ENCODE data around the gene ZSCAN23.
A peak's percentile ranks its signal among the peaks of the same experiment; 100 is the strongest.
"Not testable (repeated sequence)": the region's sequence is repeated elsewhere in the genome, so short reads cannot be mapped to it uniquely, and the experiment has no call there.

Gene ZSCAN23

DNA sequence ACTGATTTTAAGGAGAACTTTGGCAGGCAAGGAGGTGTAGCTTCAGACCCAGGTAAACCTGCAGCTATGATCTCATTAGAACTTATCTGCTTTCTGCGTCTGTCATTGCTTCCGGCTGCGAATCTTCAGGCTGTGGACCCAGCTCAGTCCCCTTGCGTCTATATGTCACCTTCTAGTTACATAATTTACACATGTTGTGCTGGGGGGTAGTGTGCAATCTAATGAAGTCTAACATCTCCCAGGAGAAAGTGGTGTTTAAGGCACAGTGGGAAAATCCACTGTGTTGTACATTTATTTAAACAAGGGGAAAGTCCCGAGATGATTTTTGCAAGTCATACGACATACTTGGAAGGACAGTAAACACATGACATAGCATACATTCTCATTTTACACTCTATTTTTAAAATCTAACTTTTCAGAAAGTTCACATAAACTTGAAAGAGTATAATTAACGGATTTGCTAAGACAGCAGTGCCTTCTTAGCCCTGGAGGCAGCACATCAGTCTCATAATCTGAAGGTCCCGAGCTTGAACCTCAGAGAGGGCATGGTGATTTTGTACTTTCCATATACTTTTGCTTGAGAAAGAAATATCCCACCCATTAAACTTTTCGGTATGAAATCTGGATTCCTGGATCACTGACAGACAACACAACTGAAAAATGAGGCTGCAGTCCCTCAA is 37.1 kb upstream of the ZSCAN23 start:
- TF ChIP-seq Cebpa-rat (IDR thresholded peaks at IDR 0.05), result no peak
- Histone ChIP-seq H3K9ac (no peak overlapping the region), H3K27me3 (no peaks in the 10 kb centered on the region; a peak in 2 of 22 replicates), H3K4me2 (no peak overlapping the region), H3K4me1 (no peaks in the 10 kb centered on the region), H3K9me3 (replicated peaks in 1 of 11) (peaks cover 0 to 5% (median 0%) of the 10 kb centered on the region in 11 experiments; a peak in 1 of 22 replicates), H3K36me3 (no peaks in the 10 kb centered on the region), H4K20me1 (no peaks in the 10 kb centered on the region), H3K4me3 (no peak overlapping the region), H3K27ac (no peak overlapping the region)

DNA sequence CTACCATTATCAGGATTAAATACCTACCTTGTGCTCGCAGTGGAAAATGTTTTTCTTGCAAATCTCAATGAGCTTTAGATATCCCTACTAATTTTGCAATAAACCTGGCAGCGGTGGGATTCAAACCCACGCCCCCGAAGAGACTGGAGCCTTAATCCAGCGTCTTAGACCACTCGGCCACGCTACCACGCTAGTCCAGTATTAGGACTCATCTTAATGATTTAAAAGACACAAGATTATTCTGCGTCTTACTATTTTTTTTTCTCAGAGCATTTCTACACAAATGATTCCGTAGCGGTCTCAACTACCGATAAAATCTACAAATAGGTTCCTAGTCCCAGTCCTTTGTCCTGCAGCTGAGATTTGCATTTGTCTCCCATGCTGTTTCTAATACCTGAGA is 35.2 kb upstream of the ZSCAN23 start:
- no peaks in the 10 kb centered on the region for H4K20me1 ChIP-seq
- no peaks in the 10 kb centered on the region; a peak in 1 of 22 replicates for H3K9me3 ChIP-seq (replicated peaks in 1 of 11)
- H3K36me3 ChIP-seq, result no peaks in the 10 kb centered on the region
- H3K27me3 ChIP-seq, result no peaks in the 10 kb centered on the region; a peak in 2 of 22 replicates
- no peak overlapping the region for H3K4me3 ChIP-seq
- H3K27ac ChIP-seq, result no peak overlapping the region
- H3K4me2 ChIP-seq, result no peak overlapping the region
- H3K9ac ChIP-seq, result no peak overlapping the region
- H3K4me1 ChIP-seq, result no peaks in the 10 kb centered on the region
- TF ChIP-seq Cebpa-rat (IDR thresholded peaks at IDR 0.05), result no peak

DNA sequence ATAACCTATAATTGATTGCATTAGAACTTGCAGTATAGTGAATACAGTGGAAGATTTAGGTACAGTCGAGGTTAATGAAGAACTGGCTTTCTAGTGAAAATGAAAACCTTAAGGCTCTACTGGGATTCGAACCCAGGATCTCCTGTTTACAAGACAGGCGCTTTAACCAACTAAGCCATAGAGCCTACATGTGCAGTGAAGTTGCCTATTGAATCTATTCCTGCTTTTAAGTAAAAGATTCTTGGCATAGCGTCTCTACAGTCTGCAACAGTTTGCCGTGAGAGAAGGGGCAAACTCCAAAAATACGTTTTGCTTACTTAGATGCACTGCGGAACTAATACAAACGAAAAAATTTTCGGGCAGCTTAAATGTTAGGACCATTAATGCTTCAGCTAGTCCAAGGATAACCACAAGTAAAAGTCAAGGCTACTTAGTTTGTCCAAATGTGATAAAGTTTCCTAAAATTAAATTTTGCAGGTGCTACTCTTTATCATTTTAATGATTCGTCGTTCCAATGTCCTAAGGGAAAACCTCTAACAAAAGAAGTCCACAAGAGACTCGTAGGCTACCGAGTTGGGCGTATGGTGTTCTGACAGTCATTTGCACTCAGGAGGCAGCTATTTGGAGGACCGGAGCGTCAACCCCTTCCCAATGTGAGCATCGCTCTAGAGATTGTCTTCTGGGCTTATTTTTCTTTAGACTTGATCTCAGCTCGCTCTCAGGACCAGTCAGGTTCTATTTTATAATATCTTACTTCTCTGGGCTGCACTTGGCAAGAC is 31.3 kb upstream of the ZSCAN23 start:
- Histone ChIP-seq H3K27ac (no peak overlapping the region), H3K9me3 (replicated peaks in 1 of 11) (peaks cover 2 to 8% (median 3%) of the 10 kb centered on the region in 11 experiments; a peak in 18 of 22 replicates), H3K36me3 (no peaks in the 10 kb centered on the region), H3K27me3 (no peaks in the 10 kb centered on the region), H4K20me1 (no peaks in the 10 kb centered on the region), H3K4me3 (no peak overlapping the region), H3K4me2 (no peak overlapping the region), H3K9ac (no peak overlapping the region), H3K4me1 (no peaks in the 10 kb centered on the region)
- no peak for TF ChIP-seq Cebpa-rat (IDR thresholded peaks at IDR 0.05)

DNA sequence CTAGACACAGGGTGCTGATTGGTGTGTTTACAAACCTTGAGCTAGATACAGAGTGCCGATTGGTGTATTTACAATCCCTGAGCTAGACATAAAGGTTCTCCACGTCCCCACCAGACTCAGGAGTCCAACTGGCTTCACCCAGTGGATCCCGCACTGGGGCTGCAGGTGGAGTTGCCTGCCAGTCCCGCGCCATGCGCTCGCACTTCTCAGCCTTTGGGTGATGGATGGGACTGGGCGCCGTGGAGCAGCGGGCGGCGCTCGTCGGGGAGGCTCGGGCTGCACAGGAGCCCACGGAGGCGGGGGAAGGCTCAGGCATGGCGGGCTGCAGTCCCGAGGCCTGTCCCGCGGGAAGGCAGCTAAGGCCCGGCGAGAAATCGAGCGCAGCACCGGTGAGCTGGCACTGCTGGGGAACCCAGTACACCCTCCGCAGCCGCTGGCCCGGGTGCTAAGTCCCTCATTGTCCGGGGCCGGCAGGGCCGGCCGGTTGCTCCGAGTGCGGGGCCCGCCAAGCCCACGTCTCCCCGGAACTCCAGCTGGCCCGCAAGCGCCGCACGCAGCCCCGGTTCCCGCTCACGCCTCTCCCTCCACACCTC is 26.0 kb upstream of the ZSCAN23 start:
- H3K27me3 ChIP-seq, H3K36me3 ChIP-seq, H4K20me1 ChIP-seq, H3K4me3 ChIP-seq, H3K9ac ChIP-seq, H3K4me2 ChIP-seq, H3K27ac ChIP-seq, H3K4me1 ChIP-seq: not testable (repeated sequence)
- peaks cover 22 to 33% (median 28%) of the 10 kb centered on the region in 11 experiments for H3K9me3 ChIP-seq (replicated peaks in 1 of 11)

DNA sequence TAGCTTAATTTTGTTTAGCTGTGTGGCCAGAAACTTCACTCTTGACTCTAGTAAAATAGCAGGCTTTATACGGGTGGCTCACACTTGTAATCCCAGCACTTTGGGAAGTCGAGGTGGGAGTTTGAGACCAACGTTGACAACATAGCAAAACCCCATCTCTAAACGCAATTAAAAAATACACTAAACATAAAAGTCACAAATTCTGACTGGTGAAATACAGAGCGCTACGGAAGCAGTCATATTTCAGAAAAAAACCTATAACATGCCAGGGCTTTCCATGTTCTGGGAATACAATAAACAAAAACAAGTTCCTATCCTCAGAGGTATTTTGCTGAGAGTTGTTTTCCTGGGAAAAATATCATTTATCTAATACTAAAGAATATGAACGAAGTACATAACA is 24.8 kb upstream of the ZSCAN23 start:
- peaks cover 22 to 33% (median 28%) of the 10 kb centered on the region in 11 experiments for H3K9me3 ChIP-seq (replicated peaks in 1 of 11)
- H3K4me3 ChIP-seq, result no peak overlapping the region
- no peak overlapping the region for H3K27ac ChIP-seq
- no peak overlapping the region for H3K9ac ChIP-seq
- no peaks in the 10 kb centered on the region for H3K36me3 ChIP-seq
- TF ChIP-seq Cebpa-rat (IDR thresholded peaks at IDR 0.05), result no peak
- no peaks in the 10 kb centered on the region for H4K20me1 ChIP-seq
- H3K4me2 ChIP-seq, result no peak overlapping the region
- H3K4me1 ChIP-seq, result no peaks in the 10 kb centered on the region
- no peaks in the 10 kb centered on the region for H3K27me3 ChIP-seq

DNA sequence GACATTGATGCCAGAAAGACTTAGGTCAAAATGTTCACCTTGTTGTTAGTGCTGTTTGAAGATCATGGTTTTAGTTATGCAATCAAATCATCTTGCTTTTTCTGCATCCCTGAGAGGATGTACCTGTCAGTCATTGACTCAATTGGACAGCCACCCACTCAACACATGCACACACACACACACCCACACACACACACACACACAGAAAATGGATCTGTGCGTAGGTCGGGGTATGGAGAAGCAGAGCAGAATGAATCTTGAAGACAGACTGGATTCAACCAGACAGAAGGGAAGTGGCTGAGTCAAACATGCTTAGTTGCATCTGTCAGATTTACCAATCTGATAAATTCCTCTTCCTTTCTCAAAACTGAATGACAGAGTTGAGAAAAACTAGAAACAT is 19.1 kb upstream of the ZSCAN23 start:
- Histone ChIP-seq H3K4me2 (0 out of 22 replicates have a peak overlapping the region, but pooled peaks of 1 of the 11 experiments have one; percentile 3), H3K4me3 (no peak overlapping the region), H3K27ac (no peak overlapping the region), H3K9ac (no peak overlapping the region), H3K4me1 (peaks cover 0 to 8% (median 0%) of the 10 kb centered on the region in 10 experiments; a peak in 3 of 20 replicates), H3K9me3 (replicated peaks in 1 of 11) (peaks cover 0 to 4% (median 3%) of the 10 kb centered on the region in 11 experiments; a peak in 7 of 22 replicates), H4K20me1 (no peaks in the 10 kb centered on the region), H3K27me3 (no peaks in the 10 kb centered on the region), H3K36me3 (no peaks in the 10 kb centered on the region)
- TF ChIP-seq Cebpa-rat (IDR thresholded peaks at IDR 0.05), result no peak

DNA sequence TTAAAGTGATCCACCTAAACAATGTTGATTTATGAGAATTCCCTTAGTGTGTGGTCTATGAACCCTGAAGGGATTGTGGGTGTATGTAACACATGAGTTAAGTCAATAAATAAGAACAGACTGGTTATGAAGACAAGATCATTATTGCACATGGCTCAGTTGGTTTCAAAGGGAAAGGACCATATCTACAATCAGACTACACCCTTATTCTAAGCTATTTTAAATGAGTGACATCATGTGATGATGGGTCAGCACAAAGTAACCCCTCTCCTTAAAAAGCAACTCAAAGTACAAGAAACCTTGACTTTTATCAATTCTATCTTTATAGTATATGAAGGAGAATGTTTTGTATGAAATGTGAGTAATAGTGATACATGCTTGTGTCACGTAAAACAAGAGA is 15.3 kb upstream of the ZSCAN23 start:
- Histone ChIP-seq H3K4me2 (no peak overlapping the region), H3K36me3 (no peaks in the 10 kb centered on the region), H4K20me1 (no peaks in the 10 kb centered on the region), H3K27me3 (no peaks in the 10 kb centered on the region), H3K27ac (no peak overlapping the region), H3K9me3 (replicated peaks in 1 of 11) (no peaks in the 10 kb centered on the region), H3K9ac (no peak overlapping the region), H3K4me1 (peaks cover 0 to 8% (median 0%) of the 10 kb centered on the region in 10 experiments; a peak in 3 of 20 replicates), H3K4me3 (no peak overlapping the region)
- no peak for TF ChIP-seq Cebpa-rat (IDR thresholded peaks at IDR 0.05)

DNA sequence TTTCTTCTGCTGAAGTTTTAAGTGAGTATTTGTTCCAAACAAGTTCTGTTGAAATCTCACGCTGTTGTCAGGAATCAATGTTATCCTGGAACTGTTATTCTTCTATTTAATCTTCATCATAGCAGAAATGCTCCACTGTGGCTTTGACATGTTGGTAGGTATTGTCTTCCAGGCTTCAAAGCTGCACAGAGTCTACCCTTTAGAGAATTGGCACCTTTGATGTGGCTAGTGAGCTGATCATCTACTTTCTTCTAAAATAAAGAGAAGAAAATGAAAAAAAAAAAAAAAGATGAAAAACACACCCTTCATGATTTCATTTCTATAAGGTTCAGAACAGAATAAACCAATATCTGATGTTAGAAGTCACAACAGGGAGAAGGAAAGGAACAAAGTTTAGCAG is 5.8 kb upstream of the ZSCAN23 start:
- Histone ChIP-seq H4K20me1 (no peaks in the 10 kb centered on the region), H3K9me3 (replicated peaks in 1 of 11) (peaks cover 9 to 12% (median 10%) of the 10 kb centered on the region in 11 experiments; a peak in 21 of 22 replicates), H3K4me3 (no peak overlapping the region), H3K9ac (no peak overlapping the region), H3K4me1 (no peaks in the 10 kb centered on the region), H3K27ac (no peak overlapping the region), H3K4me2 (no peak overlapping the region), H3K36me3 (no peaks in the 10 kb centered on the region), H3K27me3 (no peaks in the 10 kb centered on the region; a peak in 1 of 22 replicates)
- TF ChIP-seq Cebpa-rat (IDR thresholded peaks at IDR 0.05), result no peak

DNA sequence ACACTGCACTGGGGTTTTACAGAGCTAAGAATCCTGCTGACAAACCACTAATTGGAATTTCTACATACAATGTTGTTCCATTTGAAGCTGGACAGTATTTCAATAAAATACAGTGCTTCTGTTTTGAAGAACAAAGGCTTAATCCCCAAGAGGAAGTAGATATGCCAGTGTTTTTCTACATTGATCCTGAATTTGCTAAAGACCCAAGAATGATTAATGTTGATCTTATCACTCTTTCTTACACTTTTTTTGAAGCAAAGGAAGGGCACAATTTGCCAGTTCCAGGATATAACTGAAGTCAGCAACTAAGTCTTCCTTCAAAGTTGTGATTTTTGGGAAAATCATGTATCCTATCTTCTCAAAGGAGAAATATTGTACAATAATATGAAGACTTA is 4.2 kb upstream of the ZSCAN23 start:
- not testable (repeated sequence) for H3K4me3 ChIP-seq, H3K9ac ChIP-seq

More for the DNA sequence above, 4.2 kb upstream of the ZSCAN23 start:
- not testable (repeated sequence) for H4K20me1 ChIP-seq, H3K4me1 ChIP-seq, H3K27ac ChIP-seq, H3K36me3 ChIP-seq, H3K4me2 ChIP-seq, H3K27me3 ChIP-seq
- H3K9me3 ChIP-seq (replicated peaks in 1 of 11), result peaks cover 14 to 21% (median 20%) of the 10 kb centered on the region in 11 experiments; a peak in 21 of 22 replicates

All from BLaER1 treated with 17β-estradiol and CSF1 and Interleukin-3, amounts not matched to agents 10 nM and 100 nM (cell line).